K562 (cell line): ENCODE data around the gene PDHX. TPM values are rescaled to one million over a fixed set of nuclear protein-coding genes. Genes with fewer than 3 reads are reported as not detected.

Experiments
- ATAC-seq: fragments of 200-7000 bp; cut with Tn5 transposase; 3 replicates; pipeline ENCODE4 v1.9.1; 2020; ENCODE audit warnings: moderate library complexity
- BruUV-seq: library from RNA; stranded (reverse); fragments of 400-500 nt; replicated peaks from 2 replicates; lab custom pipeline; 2021; lab: Mats Ljungman, UMichigan
- CTCF ChIA-PET: fragments of 300-600 bp; formaldehyde crosslinking; extraction: SDS; loops from one replicate; lab custom pipeline; 2021; ENCODE audit warnings: low intra/inter-chr PET ratio; lab: Yijun Ruan, JAX
- POLR2A ChIA-PET: fragments of 300-600, 350-650 bp; sonication (Branson Sonifier 250); formaldehyde crosslinking; extraction: SDS; loops from one replicate; lab custom pipeline; 2021; ENCODE audit warnings: antibody characterized with exemption, inconsistent platforms; lab: Yijun Ruan, JAX
- DNase-seq, 4 experiments: peaks; one replicate each; pipeline versions ENCODE4 v3.0.0 to v3.0.0-alpha.2; 2011 to 2018; ENCODE audit warnings: low spot score in 3 of 4, mixed read lengths in 3 of 4; ENCODE audit errors: extremely low read depth in 1 of 4
- FAIRE-seq: peaks from 2 replicates; lab custom pipeline; 2011; peaks lifted over from hg19 to GRCh38; lab: Jason Lieb, UNC
- H2AFZ ChIP-seq: 2 replicates; pipeline ENCODE4 v1.6.0; 2011; ENCODE audit warnings: low read depth, low read length, control low read depth, inconsistent platforms
- H3K27ac ChIP-seq: fragments of 200-600 bp; 3 replicates; pipeline ENCODE4 v1.8.0; 2011; ENCODE audit warnings: low read depth, mild to moderate bottlenecking, control low read depth, inconsistent platforms, low read length, moderate library complexity, mixed read lengths; ENCODE audit errors: extremely low read depth
- H3K27me3 ChIP-seq, 2 experiments: fragments of 300-600 bp in 1 of 2; 2 replicates in 1 of 2; 3 replicates in 1 of 2; pipeline versions ENCODE4 v1.6.0 to v1.8.0; 2011; ENCODE audit warnings: inconsistent platforms in 2 of 2, low read length in 2 of 2, mild to moderate bottlenecking in 1 of 2, mixed read lengths in 1 of 2, moderate library complexity in 1 of 2; ENCODE audit not compliant: control insufficient read depth in 2 of 2, insufficient read depth in 2 of 2
- H3K36me3 ChIP-seq: fragments of 300-600 bp; 3 replicates; pipeline ENCODE4 v1.8.0; 2011; ENCODE audit warnings: mild to moderate bottlenecking, low read length, inconsistent platforms; ENCODE audit not compliant: control insufficient read depth, insufficient read depth
- H3K4me1 ChIP-seq, 2 experiments: fragments of 200-600 bp in 1 of 2; replicated peaks in 1 of 2; 2 replicates in 1 of 2; 3 replicates in 1 of 2; pipeline versions ENCODE4 v1.5.1 to v1.8.0; 2011; ENCODE audit warnings: inconsistent platforms in 2 of 2, low read length in 2 of 2, mild to moderate bottlenecking in 1 of 2, mixed read lengths in 1 of 2, moderate library complexity in 1 of 2; ENCODE audit not compliant: control insufficient read depth in 2 of 2, insufficient read depth in 2 of 2
- H3K4me2 ChIP-seq: 2 replicates; pipeline ENCODE4 v1.6.1; 2011; ENCODE audit warnings: low read length, control low read depth, inconsistent platforms, mixed read lengths; ENCODE audit not compliant: insufficient read depth
- H3K4me3 ChIP-seq: fragments of 200-600 bp; sonication (generic), shearing (Covaris generic); 2 replicates; pipeline ENCODE4 v1.5.1; 2016; ENCODE audit warnings: control low read depth, inconsistent platforms
- H3K79me2 ChIP-seq: fragments of 200-600 bp; 3 replicates; pipeline ENCODE4 v1.8.0; 2011; ENCODE audit warnings: low read length, inconsistent platforms; ENCODE audit not compliant: control insufficient read depth, insufficient read depth
- H3K9ac ChIP-seq, 2 experiments: 2 replicates each; pipeline versions ENCODE4 v1.6.0 to v1.6.1; 2011; ENCODE audit warnings: low read depth in 2 of 2, low read length in 2 of 2, control low read depth in 1 of 2, inconsistent platforms in 1 of 2, mild to moderate bottlenecking in 1 of 2, mixed read lengths in 1 of 2; ENCODE audit not compliant: insufficient read depth in 1 of 2
- H3K9me1 ChIP-seq: one replicate; pipeline ENCODE4 v1.6.0; 2011; ENCODE audit warnings: inconsistent platforms, mild to moderate bottlenecking, low read length, moderate library complexity; ENCODE audit not compliant: control insufficient read depth, insufficient read depth
- H3K9me3 ChIP-seq: replicated peaks from 2 replicates; pipeline ENCODE4 v1.5.1; 2011; ENCODE audit warnings: low read depth, low read length, inconsistent platforms; ENCODE audit not compliant: control insufficient read depth, insufficient read depth
- H4K20me1 ChIP-seq: replicated peaks from 2 replicates; pipeline ENCODE4 v1.6.1; 2011; ENCODE audit warnings: low read length, inconsistent platforms, mixed read lengths; ENCODE audit not compliant: control insufficient read depth, insufficient read depth
- CBFB ChIP-seq: sonication (generic); formaldehyde crosslinking; IDR thresholded peaks from 2 replicates; pipeline ENCODE4 v1.4.0; 2020; ENCODE audit warnings: mild to moderate bottlenecking, missing genetic modification reagents
- CEBPB ChIP-seq: fragments of 450-650 bp; IDR thresholded peaks from 2 replicates; pipeline ENCODE4 v1.6.1; 2016; ENCODE audit warnings: missing genetic modification characterization, missing compliant biosample characterization
- FOSL1 ChIP-seq: fragments of 200-800 bp; sonication (Bioruptor generic); conservative IDR thresholded peaks from 2 replicates; pipeline ENCODE4 v1.6.1; 2016; ENCODE audit warnings: missing genetic modification characterization, missing compliant biosample characterization
- JUNB ChIP-seq: fragments of 450-650 bp; formaldehyde crosslinking; conservative IDR thresholded peaks from 2 replicates; pipeline ENCODE4 v1.4.0; 2020; ENCODE audit warnings: mild to moderate bottlenecking
- MYBL2 ChIP-seq, 2 experiments: fragments of 450-650 bp in 1 of 2; sonication (generic) in 1 of 2; formaldehyde crosslinking in 1 of 2; IDR thresholded peaks; 2 replicates each; pipeline versions ENCODE4 v1.6.1 to v1.8.1; 2017 to 2022; ENCODE audit warnings: borderline replicate concordance in 1 of 2, inconsistent platforms in 1 of 2, low read depth in 1 of 2, mild to moderate bottlenecking in 1 of 2, missing genetic modification reagents in 1 of 2, moderate library complexity in 1 of 2
- RAD51 ChIP-seq: fragments of 450-650 bp; IDR thresholded peaks from 2 replicates; pipeline ENCODE4 v1.7.1; 2016; ENCODE audit warnings: low read depth, mild to moderate bottlenecking, borderline replicate concordance
- RNF2 ChIP-seq: sonication (generic); IDR thresholded peaks from 2 replicates; pipeline ENCODE4 v1.6.1; 2016
- THRAP3 ChIP-seq: fragments of 450-650 bp; IDR thresholded peaks from 2 replicates; pipeline ENCODE4 v1.6.1; 2016; ENCODE audit warnings: mild to moderate bottlenecking, inconsistent platforms, borderline replicate concordance
- ZNF175 ChIP-seq: fragments of 200-800 bp; sonication (Bioruptor generic); IDR thresholded peaks from 2 replicates; pipeline ENCODE4 v1.6.1; 2016; ENCODE audit warnings: low read depth, mild to moderate bottlenecking, missing genetic modification characterization, missing compliant biosample characterization
- ZNF75A ChIP-seq: fragments of 450-650 bp; formaldehyde crosslinking; IDR thresholded peaks from 2 replicates; pipeline ENCODE4 v1.4.0; 2020; ENCODE audit warnings: mild to moderate bottlenecking
- WGBS: fragments of 100-300 bp; shearing (Covaris generic); methylation state at CpG from one replicate; pipeline ENCODE4 v1.1.6; 2016; ENCODE audit warnings: low coverage, mixed read lengths; ENCODE audit not compliant: insufficient coverage; ENCODE audit errors: missing lambda C conversion rate; 5-methylcytosine and 5-hydroxymethylcytosine counted together
- in situ Hi-C: fragments of 300-500 bp; cut with MboI; formaldehyde crosslinking; loops from 4 replicates; pipeline ENCODE4 v1.15.0; 2018; ENCODE audit warnings: inconsistent platforms, mixed read lengths
- intact Hi-C: fragments of 100-400 bp; cut with micrococcal nuclease; formaldehyde crosslinking; loops from 2 replicates; pipeline ENCODE4 v1.14.2; 2022
- polyA plus RNA-seq, 8 experiments: library from polyadenylated mRNA; depleted of rRNA in 4 of 8; stranded (reverse) in 5 of 8; unstranded in 3 of 8; fragments of >200 nt; fragmentation: Nextera tagmentation in 2 of 8; fragmentation: Illumina TruSeq in 1 of 8; extraction: Ambion mirVana in 2 of 8; extraction: Trizol in 1 of 8; gene quantifications; 2 replicates each; pipeline versions ENCODE4 v1.2.1 to v1.2.3, GENCODE V29; 2011 to 2014; ENCODE audit warnings: inconsistent platforms in 1 of 8, missing spikeins in 1 of 8
- total RNA-seq, 7 experiments: library from RNA; depleted of rRNA in 6 of 7; stranded (reverse); fragments of >200 nt in 6 of 7; fragmentation: Illumina TruSeq in 2 of 7; extraction: Trizol in 2 of 7; gene quantifications; 2 replicates each; pipeline versions ENCODE4 v1.2.1 to v1.2.3, GENCODE V29; 2011 to 2021; ENCODE audit warnings: low replicate concordance in 1 of 7

PDHX gene
- total and polyA plus RNA-seq, 9 of the 15 experiments (the other 6 are each of a cell fraction or from before 2014, with no cell fraction given) = 20.8 to 43.5 (median 31.2) TPM

- Histone ChIP-seq H3K9me1 (no peaks in the 10 kb centered on the region), H3K9ac (no peak overlapping the region), H3K36me3 (peaks cover 20% of the 10 kb centered on the region; the same call in 1 of the 3 replicates), H3K4me2 (no peak overlapping the region), H3K79me2 (no peaks in the 10 kb centered on the region), H4K20me1 (no peaks in the 10 kb centered on the region), H3K27ac (no peak overlapping the region), H3K4me3 (no peak overlapping the region), H3K4me1 (no peaks in the 10 kb centered on the region), H3K27me3 (no peaks in the 10 kb centered on the region), H3K9me3 (no peaks in the 10 kb centered on the region), H2AFZ (no peak overlapping the region)
- POLR2A ChIA-PET = interaction anchor here (0.8 kb wide), 1 partner anchor 11 kb away, joined by 3 read pairs; no protein-coding TSS in a partner anchor
- in situ Hi-C loops = no loop called here
- intact Hi-C loops = no loop called here
- no peak for DNase-seq
- BruUV-seq = no TSS peak
- 72% methylated on average over 4 of the region's 4 CpGs for WGBS
- TF ChIP-seq THRAP3 = no peak
- no peak for TF ChIP-seq CEBPB (tag)
- TF ChIP-seq FOSL1 (tag) = peak; percentile 46; the same call in 1 of the 2 replicates
- TF ChIP-seq ZNF75A (CRISPR knock-in tag) = no peak
- ATAC-seq = no peak; the same call in 2 of the 3 replicates
- FAIRE-seq = no peak
- CTCF ChIA-PET = interaction anchor here (0.7 kb wide), 1 partner anchor 31 kb away, joined by 4 read pairs; no protein-coding TSS in a partner anchor
Measured at GRCh38 chr11:34988294-34989255, 72.2 kb downstream of the PDHX start.

DNA sequence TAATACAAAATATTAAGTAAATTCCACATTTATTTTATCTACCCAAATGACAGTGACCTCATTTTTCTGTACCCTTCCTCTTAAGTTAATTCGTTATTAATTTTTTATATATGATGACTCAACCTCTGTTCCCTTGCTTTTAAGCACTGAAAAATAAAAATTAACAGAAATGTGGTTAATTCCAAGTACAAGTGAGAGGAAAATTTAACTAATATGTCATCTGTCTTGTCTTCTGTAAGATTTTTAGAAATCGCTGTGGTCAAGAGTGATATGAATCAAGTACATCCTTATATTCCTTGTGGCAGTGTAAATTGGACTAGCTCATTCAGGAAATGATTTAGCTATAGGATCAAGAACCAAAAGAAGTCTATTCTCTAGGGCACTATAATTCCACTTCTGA lies 74.5 kb downstream of the PDHX start:
- H3K79me2 ChIP-seq = no peaks in the 10 kb centered on the region
- H3K27me3 ChIP-seq = no peaks in the 10 kb centered on the region
- ATAC-seq = no peak
- no peaks in the 10 kb centered on the region for H3K4me1 ChIP-seq
- ChIA-PET CTCF (no interaction called here), POLR2A (no interaction called here)
- no peak overlapping the region for H3K9ac ChIP-seq
- no peaks in the 10 kb centered on the region for H4K20me1 ChIP-seq
- WGBS = 89% methylated on average over 2 of the region's 2 CpGs
- H3K9me1 ChIP-seq = no peaks in the 10 kb centered on the region
- H2AFZ ChIP-seq = no peak overlapping the region
- H3K36me3 ChIP-seq = peaks cover 7% of the 10 kb centered on the region; the same call in 1 of the 3 replicates
- in situ Hi-C loops (no loop called here), intact Hi-C loops (no loop called here)
- no peaks in the 10 kb centered on the region for H3K9me3 ChIP-seq
- H3K4me2 ChIP-seq = no peak overlapping the region
- TF ChIP-seq FOSL1 (tag) (no peak), ZNF175 (CRISPR knock-in tag) (no peak), RAD51 (no peak), CBFB (CRISPR knock-in tag) (no peak), JUNB (CRISPR knock-in tag) (no peak), MYBL2 (IDR thresholded peaks at IDR 0.05; ENCODE audit: low read depth) (no peak), MYBL2 (CRISPR knock-in tag; IDR thresholded peaks at IDR 0.05; ENCODE audit: borderline replicate concordance) (no peak), RNF2 (no peak)
- no peak for DNase-seq
- FAIRE-seq = no peak
- no peak overlapping the region for H3K27ac ChIP-seq
- BruUV-seq = no TSS peak
- H3K4me3 ChIP-seq = no peak overlapping the region
